K562 (cell line): ENCODE data around the gene FAM83E. TPM values are rescaled to one million over a fixed set of nuclear protein-coding genes. Genes with fewer than 3 reads are reported as not detected.
A peak's percentile ranks its signal among the peaks of the same experiment; 100 is the strongest.

Experiments
- ATAC-seq: fragments of 200-7000 bp; cut with Tn5 transposase; 3 replicates; pipeline ENCODE4 v1.9.1; 2020; ENCODE audit warnings: moderate library complexity
- BruUV-seq: library from RNA; stranded (reverse); fragments of 400-500 nt; replicated peaks from 2 replicates; lab custom pipeline; 2021; lab: Mats Ljungman, UMichigan
- CTCF ChIA-PET: fragments of 300-600 bp; formaldehyde crosslinking; extraction: SDS; loops from one replicate; lab custom pipeline; 2021; ENCODE audit warnings: low intra/inter-chr PET ratio; lab: Yijun Ruan, JAX
- POLR2A ChIA-PET: fragments of 300-600, 350-650 bp; sonication (Branson Sonifier 250); formaldehyde crosslinking; extraction: SDS; loops from one replicate; lab custom pipeline; 2021; ENCODE audit warnings: antibody characterized with exemption, inconsistent platforms; lab: Yijun Ruan, JAX
- DNase-seq, 4 experiments: peaks; one replicate each; pipeline versions ENCODE4 v3.0.0 to v3.0.0-alpha.2; 2011 to 2018; ENCODE audit warnings: low spot score in 3 of 4, mixed read lengths in 3 of 4; ENCODE audit errors: extremely low read depth in 1 of 4
- FAIRE-seq: peaks from 2 replicates; lab custom pipeline; 2011; peaks lifted over from hg19 to GRCh38; lab: Jason Lieb, UNC
- H2AFZ ChIP-seq: 2 replicates; pipeline ENCODE4 v1.6.0; 2011; ENCODE audit warnings: low read depth, low read length, control low read depth, inconsistent platforms
- H3K27ac ChIP-seq: fragments of 200-600 bp; 3 replicates; pipeline ENCODE4 v1.8.0; 2011; ENCODE audit warnings: low read depth, mild to moderate bottlenecking, control low read depth, inconsistent platforms, low read length, moderate library complexity, mixed read lengths; ENCODE audit errors: extremely low read depth
- H3K27me3 ChIP-seq, 2 experiments: fragments of 300-600 bp in 1 of 2; 2 replicates in 1 of 2; 3 replicates in 1 of 2; pipeline versions ENCODE4 v1.6.0 to v1.8.0; 2011; ENCODE audit warnings: inconsistent platforms in 2 of 2, low read length in 2 of 2, mild to moderate bottlenecking in 1 of 2, mixed read lengths in 1 of 2, moderate library complexity in 1 of 2; ENCODE audit not compliant: control insufficient read depth in 2 of 2, insufficient read depth in 2 of 2
- H3K36me3 ChIP-seq: fragments of 300-600 bp; 3 replicates; pipeline ENCODE4 v1.8.0; 2011; ENCODE audit warnings: mild to moderate bottlenecking, low read length, inconsistent platforms; ENCODE audit not compliant: control insufficient read depth, insufficient read depth
- H3K4me1 ChIP-seq, 2 experiments: fragments of 200-600 bp in 1 of 2; replicated peaks in 1 of 2; 2 replicates in 1 of 2; 3 replicates in 1 of 2; pipeline versions ENCODE4 v1.5.1 to v1.8.0; 2011; ENCODE audit warnings: inconsistent platforms in 2 of 2, low read length in 2 of 2, mild to moderate bottlenecking in 1 of 2, mixed read lengths in 1 of 2, moderate library complexity in 1 of 2; ENCODE audit not compliant: control insufficient read depth in 2 of 2, insufficient read depth in 2 of 2
- H3K4me2 ChIP-seq: 2 replicates; pipeline ENCODE4 v1.6.1; 2011; ENCODE audit warnings: low read length, control low read depth, inconsistent platforms, mixed read lengths; ENCODE audit not compliant: insufficient read depth
- H3K4me3 ChIP-seq: fragments of 200-600 bp; sonication (generic), shearing (Covaris generic); 2 replicates; pipeline ENCODE4 v1.5.1; 2016; ENCODE audit warnings: control low read depth, inconsistent platforms
- H3K79me2 ChIP-seq: fragments of 200-600 bp; 3 replicates; pipeline ENCODE4 v1.8.0; 2011; ENCODE audit warnings: low read length, inconsistent platforms; ENCODE audit not compliant: control insufficient read depth, insufficient read depth
- H3K9ac ChIP-seq, 2 experiments: 2 replicates each; pipeline versions ENCODE4 v1.6.0 to v1.6.1; 2011; ENCODE audit warnings: low read depth in 2 of 2, low read length in 2 of 2, control low read depth in 1 of 2, inconsistent platforms in 1 of 2, mild to moderate bottlenecking in 1 of 2, mixed read lengths in 1 of 2; ENCODE audit not compliant: insufficient read depth in 1 of 2
- H3K9me1 ChIP-seq: one replicate; pipeline ENCODE4 v1.6.0; 2011; ENCODE audit warnings: inconsistent platforms, mild to moderate bottlenecking, low read length, moderate library complexity; ENCODE audit not compliant: control insufficient read depth, insufficient read depth
- H3K9me3 ChIP-seq: replicated peaks from 2 replicates; pipeline ENCODE4 v1.5.1; 2011; ENCODE audit warnings: low read depth, low read length, inconsistent platforms; ENCODE audit not compliant: control insufficient read depth, insufficient read depth
- H4K20me1 ChIP-seq: replicated peaks from 2 replicates; pipeline ENCODE4 v1.6.1; 2011; ENCODE audit warnings: low read length, inconsistent platforms, mixed read lengths; ENCODE audit not compliant: control insufficient read depth, insufficient read depth
- BCOR ChIP-seq: fragments of 450-650 bp; IDR thresholded peaks from 2 replicates; pipeline ENCODE4 v1.6.1; 2016
- CBFA2T2 ChIP-seq: fragments of 450-650 bp; conservative IDR thresholded peaks from 2 replicates; pipeline ENCODE4 v1.6.1; 2017; ENCODE audit warnings: mild to moderate bottlenecking
- CBFA2T3 ChIP-seq: fragments of 450-650 bp; IDR thresholded peaks from 2 replicates; pipeline ENCODE4 v1.6.1; 2017
- FOXK2 ChIP-seq, 2 experiments: fragments of 450-650 bp; IDR thresholded peaks in 1 of 2; conservative IDR thresholded peaks in 1 of 2; 2 replicates each; pipeline ENCODE4 v1.6.1; 2016; ENCODE audit warnings: low read depth in 2 of 2, mild to moderate bottlenecking in 1 of 2
- FUS ChIP-seq: fragments of 200-400 bp; formaldehyde crosslinking; optimal IDR thresholded peaks from 2 replicates; pipeline ENCODE3; 2017; ENCODE audit warnings: low read depth, low read length
- KAT2B ChIP-seq: IDR thresholded peaks from one replicate; pipeline ENCODE4 v1.6.1; 2012; ENCODE audit warnings: low read depth, mild to moderate bottlenecking, control low read depth, inconsistent platforms, low read length, moderate library complexity
- KDM1A ChIP-seq, 2 experiments: fragments of 450-650 bp; IDR thresholded peaks; 2 replicates each; pipeline ENCODE4 v1.6.1; 2016; ENCODE audit warnings: mild to moderate bottlenecking in 2 of 2
- MED1 ChIP-seq: sonication (generic); formaldehyde crosslinking; IDR thresholded peaks from 2 replicates; pipeline ENCODE4 v1.8.1; 2023; ENCODE audit warnings: missing genetic modification reagents, borderline replicate concordance
- MEF2A ChIP-seq: IDR thresholded peaks from 2 replicates; pipeline ENCODE4 v1.6.1; 2011; ENCODE audit warnings: low read depth, mild to moderate bottlenecking, low read length, moderate library complexity; ENCODE audit not compliant: control insufficient read depth
- MEF2D ChIP-seq: conservative IDR thresholded peaks from 2 replicates; pipeline ENCODE4 v1.6.1; 2016; ENCODE audit warnings: low read depth, missing genetic modification characterization, missing compliant biosample characterization
- MIER1 ChIP-seq: fragments of 450-650 bp; IDR thresholded peaks from 2 replicates; pipeline ENCODE4 v1.6.1; 2016; ENCODE audit warnings: antibody characterized with exemption, mild to moderate bottlenecking, low read depth
- RBBP5 ChIP-seq: fragments of 200-600 bp; sonication (generic); IDR thresholded peaks from 2 replicates; pipeline ENCODE4 v1.6.1; 2012; ENCODE audit warnings: borderline replicate concordance, mild to moderate bottlenecking, low read length, control low read depth, inconsistent platforms; ENCODE audit not compliant: insufficient read depth, poor library complexity, severe bottlenecking
- STAG1 ChIP-seq: sonication (generic); formaldehyde crosslinking; IDR thresholded peaks from 2 replicates; pipeline ENCODE4 v1.5.0; 2020; ENCODE audit warnings: missing genetic modification reagents, borderline replicate concordance
- TBL1XR1 ChIP-seq, 2 experiments: IDR thresholded peaks; 2 replicates each; pipeline ENCODE4 v1.6.1; 2012; ENCODE audit warnings: improper control_type of control experiment in 2 of 2, low read length in 2 of 2, mild to moderate bottlenecking in 1 of 2
- ZNF134 ChIP-seq: fragments of 250-450 bp; sonication (Bioruptor Pico); conservative IDR thresholded peaks from 2 replicates; pipeline ENCODE4 v1.4.0; 2020
- ZNF140 ChIP-seq: fragments of 250-450 bp; sonication (Bioruptor Pico); IDR thresholded peaks from 2 replicates; pipeline ENCODE4 v1.8.0; 2021; ENCODE audit warnings: moderate library complexity, mild to moderate bottlenecking, inconsistent platforms
- ZNF431 ChIP-seq: sonication (generic); formaldehyde crosslinking; IDR thresholded peaks from 2 replicates; pipeline ENCODE4 v1.8.0; 2022; ENCODE audit warnings: mild to moderate bottlenecking, missing genetic modification reagents
- ZNF830 ChIP-seq: fragments of 250-450 bp; sonication (Bioruptor Pico); IDR thresholded peaks from 2 replicates; pipeline ENCODE4 v1.5.0; 2021; ENCODE audit warnings: mild to moderate bottlenecking
- WGBS: fragments of 100-300 bp; shearing (Covaris generic); methylation state at CpG from one replicate; pipeline ENCODE4 v1.1.6; 2016; ENCODE audit warnings: low coverage, mixed read lengths; ENCODE audit not compliant: insufficient coverage; ENCODE audit errors: missing lambda C conversion rate; 5-methylcytosine and 5-hydroxymethylcytosine counted together
- in situ Hi-C: fragments of 300-500 bp; cut with MboI; formaldehyde crosslinking; loops from 4 replicates; pipeline ENCODE4 v1.15.0; 2018; ENCODE audit warnings: inconsistent platforms, mixed read lengths
- intact Hi-C: fragments of 100-400 bp; cut with micrococcal nuclease; formaldehyde crosslinking; loops from 2 replicates; pipeline ENCODE4 v1.14.2; 2022
- polyA plus RNA-seq, 8 experiments: library from polyadenylated mRNA; depleted of rRNA in 4 of 8; stranded (reverse) in 5 of 8; unstranded in 3 of 8; fragments of >200 nt; fragmentation: Nextera tagmentation in 2 of 8; fragmentation: Illumina TruSeq in 1 of 8; extraction: Ambion mirVana in 2 of 8; extraction: Trizol in 1 of 8; gene quantifications; 2 replicates each; pipeline versions ENCODE4 v1.2.1 to v1.2.3, GENCODE V29; 2011 to 2014; ENCODE audit warnings: inconsistent platforms in 1 of 8, missing spikeins in 1 of 8
- total RNA-seq, 7 experiments: library from RNA; depleted of rRNA in 6 of 7; stranded (reverse); fragments of >200 nt in 6 of 7; fragmentation: Illumina TruSeq in 2 of 7; extraction: Trizol in 2 of 7; gene quantifications; 2 replicates each; pipeline versions ENCODE4 v1.2.1 to v1.2.3, GENCODE V29; 2011 to 2021; ENCODE audit warnings: low replicate concordance in 1 of 7
- TF ChIP-seq, protein P1 (sequence below): fragments of 450-650 bp; formaldehyde crosslinking; IDR thresholded peaks from 2 replicates; pipeline ENCODE4 v1.4.0; 2022; ENCODE audit warnings: missing genetic modification characterization
- TF ChIP-seq, protein P2 (sequence below): sonication (generic); formaldehyde crosslinking; IDR thresholded peaks from 2 replicates; pipeline ENCODE4 v1.8.0; 2022; ENCODE audit warnings: missing genetic modification reagents, mild to moderate bottlenecking, moderate library complexity, borderline replicate concordance

Gene FAM83E
- total and polyA plus RNA-seq, 9 of the 15 experiments (the other 6 are each of a cell fraction or from before 2014, with no cell fraction given) = 0.15 to 0.87 (median 0.29) TPM; not detected in 4

DNA sequence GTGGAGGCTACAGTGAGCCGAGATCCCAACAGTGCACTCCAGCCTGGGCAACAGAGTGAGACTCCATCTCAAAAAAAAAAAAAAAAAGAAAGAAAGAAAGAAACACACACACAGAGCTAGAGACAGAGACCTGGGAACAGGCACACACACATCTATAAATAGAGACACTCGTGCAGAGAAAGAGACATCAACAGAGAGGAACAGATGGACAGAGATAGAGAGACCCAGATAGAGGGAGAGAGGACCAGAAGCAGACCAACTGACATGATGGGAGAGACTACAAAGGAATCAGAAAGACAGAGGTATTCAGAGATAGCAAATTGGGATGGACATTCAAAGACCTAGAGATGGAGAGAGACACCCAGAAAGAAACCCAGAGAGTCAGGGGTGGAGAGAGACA, 33.3 kb upstream of the FAM83E start:
- H3K9ac ChIP-seq = no peak overlapping the region
- ChIA-PET POLR2A (interaction anchor here (0.6 kb wide), 1 partner anchor 8 kb away, joined by 3 read pairs; no protein-coding TSS in a partner anchor), CTCF (interaction anchor here (0.7 kb wide), 1 partner anchor 404 kb away, joined by 5 read pairs; no protein-coding TSS in a partner anchor)
- H3K36me3 ChIP-seq = no peaks in the 10 kb centered on the region
- no peaks in the 10 kb centered on the region for H4K20me1 ChIP-seq
- no peaks in the 10 kb centered on the region for H3K9me1 ChIP-seq
- no TSS peak for BruUV-seq
- WGBS = no CpG with 5 or more reads among the region's 2 CpGs
- H3K4me2 ChIP-seq = no peak overlapping the region
- no peak for FAIRE-seq
- ATAC-seq = no peak
- H2AFZ ChIP-seq = no peak overlapping the region
- intact Hi-C loops = loop anchor here (5.0 kb wide), 1 partner anchor 89 kb away; no protein-coding TSS in a partner anchor
- no peaks in the 10 kb centered on the region for H3K79me2 ChIP-seq
- DNase-seq = peak in 2 of 4 experiments; percentile 22 to 38
- H3K27me3 ChIP-seq = no peaks in the 10 kb centered on the region
- in situ Hi-C loops = loop anchor here (5.0 to 10.0 kb wide), 3 partner anchors 94 to 327 kb away; partner anchors contain the start of gene RASIP1
- H3K4me3 ChIP-seq = no peak overlapping the region
- peaks cover 25 to 59% of the 10 kb centered on the region in 2 experiments; a peak in 4 of 5 replicates for H3K4me1 ChIP-seq
- H3K9me3 ChIP-seq = no peaks in the 10 kb centered on the region
- TF ChIP-seq KDM1A (IDR thresholded peaks at IDR 0.05) (peak; percentile 16 to 21; a peak in 1 of 4 replicates), CBFA2T2 (0 out of 2 replicates have a peak, but pooled peaks have one; percentile 2), ZNF140 (CRISPR knock-in tag) (no peak), FOXK2 (conservative IDR thresholded peaks at IDR 0.05 in 1 of 2, IDR thresholded peaks at IDR 0.05 in 1 of 2; ENCODE audit: low read depth in 2 of 2) (0 out of 4 replicates have a peak, but pooled peaks of 1 of the 2 experiments have one; percentile 19), KAT2B (no peak), MIER1 (no peak), CBFA2T3 (peak; percentile 56), FUS (no peak), MEF2D (tag) (peak; percentile 60), MEF2A (peak; percentile 68; the same call in 1 of the 2 replicates), MED1 (no peak), ZNF134 (CRISPR knock-in tag) (no peak), RBBP5 (no peak), ZNF830 (CRISPR knock-in tag) (no peak), STAG1 (CRISPR knock-in tag) (no peak), ZNF431 (CRISPR knock-in tag) (no peak), TBL1XR1 (IDR thresholded peaks at IDR 0.05; ENCODE audit: low read length in 2 of 2) (no peak), BCOR (peak; percentile 33; the same call in 1 of the 2 replicates)
- TF ChIP-seq, protein P1, sequence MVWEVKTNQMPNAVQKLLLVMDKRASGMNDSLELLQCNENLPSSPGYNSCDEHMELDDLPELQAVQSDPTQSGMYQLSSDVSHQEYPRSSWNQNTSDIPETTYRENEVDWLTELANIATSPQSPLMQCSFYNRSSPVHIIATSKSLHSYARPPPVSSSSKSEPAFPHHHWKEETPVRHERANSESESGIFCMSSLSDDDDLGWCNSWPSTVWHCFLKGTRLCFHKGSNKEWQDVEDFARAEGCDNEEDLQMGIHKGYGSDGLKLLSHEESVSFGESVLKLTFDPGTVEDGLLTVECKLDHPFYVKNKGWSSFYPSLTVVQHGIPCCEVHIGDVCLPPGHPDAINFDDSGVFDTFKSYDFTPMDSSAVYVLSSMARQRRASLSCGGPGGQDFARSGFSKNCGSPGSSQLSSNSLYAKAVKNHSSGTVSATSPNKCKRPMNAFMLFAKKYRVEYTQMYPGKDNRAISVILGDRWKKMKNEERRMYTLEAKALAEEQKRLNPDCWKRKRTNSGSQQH (CRISPR knock-in tag) = no peak
- TF ChIP-seq, protein P2, sequence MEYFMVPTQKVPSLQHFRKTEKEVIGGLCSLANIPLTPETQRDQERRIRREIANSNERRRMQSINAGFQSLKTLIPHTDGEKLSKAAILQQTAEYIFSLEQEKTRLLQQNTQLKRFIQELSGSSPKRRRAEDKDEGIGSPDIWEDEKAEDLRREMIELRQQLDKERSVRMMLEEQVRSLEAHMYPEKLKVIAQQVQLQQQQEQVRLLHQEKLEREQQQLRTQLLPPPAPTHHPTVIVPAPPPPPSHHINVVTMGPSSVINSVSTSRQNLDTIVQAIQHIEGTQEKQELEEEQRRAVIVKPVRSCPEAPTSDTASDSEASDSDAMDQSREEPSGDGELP = no peak
- H3K27ac ChIP-seq = no peak overlapping the region
